NT2/D1 (cell line): ENCODE data around the gene LTF.
"Not testable (repeated sequence)": the region's sequence is repeated elsewhere in the genome, so short reads cannot be mapped to it uniquely, and the experiment has no call there.

Experiments
- SUZ12 ChIP-seq: IDR thresholded peaks from 2 replicates; pipeline ENCODE4 v1.6.1; 2011; ENCODE audit not compliant: insufficient read length, insufficient read depth; ENCODE audit errors: extremely low read depth
- YY1 ChIP-seq: IDR thresholded peaks from 2 replicates; pipeline ENCODE4 v1.6.1; 2011; ENCODE audit not compliant: insufficient read length, insufficient read depth
- ZNF274 ChIP-seq: IDR thresholded peaks from 2 replicates; pipeline ENCODE4 v1.6.1; 2011; ENCODE audit warnings: mild to moderate bottlenecking, low read depth, low read length

DNA sequence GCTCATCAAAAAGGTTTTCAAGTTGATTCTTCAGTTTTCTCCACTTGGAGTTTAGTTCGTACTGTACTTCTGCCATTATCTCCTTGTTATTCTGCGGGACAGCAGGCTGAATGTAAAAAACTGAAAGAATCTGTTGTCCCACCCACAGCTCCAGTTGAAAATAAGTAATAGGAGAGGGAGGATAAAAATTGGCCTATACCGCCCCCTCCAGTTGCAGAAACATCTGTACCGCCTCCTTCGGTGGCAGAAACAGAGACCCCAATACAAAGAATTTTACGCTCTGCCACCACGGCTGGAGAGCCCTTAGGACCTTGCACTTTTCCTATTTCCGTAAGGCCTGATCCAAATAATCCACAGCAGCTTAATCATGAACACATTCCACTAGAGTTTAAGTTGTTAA, 37.3 kb downstream of the LTF start:
- not testable (repeated sequence) for TF ChIP-seq YY1, SUZ12, ZNF274
